Breast epithelium (tissue), 4 donors: Measurements from ENCODE around the gene CCDC73. TPM values are rescaled to one million over a fixed set of nuclear protein-coding genes. Genes with fewer than 3 reads are reported as not detected.
"Not testable (repeated sequence)": the region's sequence is repeated elsewhere in the genome, so short reads cannot be mapped to it uniquely, and the experiment has no call there.

Experiments used
- DNase-seq, 2 donors: peaks; one replicate each; pipeline ENCODE4 v3.0.0-alpha.2; 2019; ENCODE audit warnings: low spot score in 2 of 2
- H3K27ac ChIP-seq, 2 donors: fragments of 200-600 bp; sonication (generic) in 1 of 2; one replicate each; pipeline ENCODE4 v1.5.1; 2016 to 2019; ENCODE audit warnings: mild to moderate bottlenecking in 1 of 2
- H3K27me3 ChIP-seq, 2 donors: fragments of 200-600 bp; sonication (generic) in 1 of 2; one replicate each; pipeline versions ENCODE4 v1.5.1 to v1.6.0; 2017 to 2019; ENCODE audit warnings: control low read depth in 1 of 2, mild to moderate bottlenecking in 1 of 2
- H3K36me3 ChIP-seq: fragments of 200-600 bp; one replicate; pipeline ENCODE4 v1.5.1; 2019
- H3K4me1 ChIP-seq, 2 donors: fragments of 200-600 bp; sonication (generic); one replicate each; pipeline ENCODE4 v1.5.1; 2016 to 2019; ENCODE audit warnings: control low read depth in 1 of 2
- H3K4me3 ChIP-seq, 3 donors: fragments of 200-600 bp; sonication (generic); 1 replicate in 2 of 3; 2 replicates in 1 of 3; pipeline ENCODE4 v1.5.1; 2016 to 2019; ENCODE audit warnings: mild to moderate bottlenecking in 3 of 3, moderate library complexity in 2 of 3
- H3K9me3 ChIP-seq, 2 donors: fragments of 200-600 bp; sonication (generic) in 1 of 2; one replicate each; pipeline ENCODE4 v1.5.1; 2016 to 2019; ENCODE audit warnings: control low read depth in 1 of 2
- CTCF ChIP-seq, 3 donors: fragments of 450-650 bp; IDR thresholded peaks; one replicate each; pipeline ENCODE4 v1.5.1; 2016 to 2017; ENCODE audit warnings: antibody characterized with exemption in 3 of 3, mild to moderate bottlenecking in 3 of 3, moderate library complexity in 3 of 3
- POLR2A ChIP-seq: fragments of 450-650 bp; IDR thresholded peaks from one replicate; pipeline ENCODE4 v1.6.1; 2016; ENCODE audit warnings: antibody characterized with exemption, mild to moderate bottlenecking, moderate library complexity
- POLR2AphosphoS5 ChIP-seq, 3 donors: sonication (generic); formaldehyde crosslinking; IDR thresholded peaks; one replicate each; pipeline ENCODE4 v1.6.1; 2017; ENCODE audit warnings: antibody characterized with exemption in 3 of 3
- intact Hi-C: fragments of 100-400 bp; cut with DNase I; formaldehyde crosslinking; loops from one replicate; pipeline ENCODE4 v1.15.1; 2023; ENCODE audit warnings: low total_unique reads
- total RNA-seq, 3 donors: library from RNA; depleted of rRNA; stranded (reverse); fragments of >200 nt; gene quantifications; one replicate each; pipeline ENCODE4 v1.1.0, GENCODE V29; 2016

The CCDC73 gene
- total RNA-seq, 3 donors from 2014 or later, result 0.15 to 0.33 TPM; not detected in 1

GRCh38 chr11:32597921-32598320, 196.5 kb downstream of the CCDC73 start:
- TF ChIP-seq POLR2A (no peak), POLR2AphosphoS5 (IDR thresholded peaks at IDR 0.05) (no peak), CTCF (IDR thresholded peaks at IDR 0.05) (no peak)
- no peak for DNase-seq
- Histone ChIP-seq H3K27ac (no peak overlapping the region), H3K9me3 (no peaks in the 10 kb centered on the region), H3K36me3 (peaks cover 13% of the 10 kb centered on the region), H3K27me3 (no peaks in the 10 kb centered on the region), H3K4me1 (no peaks in the 10 kb centered on the region), H3K4me3 (no peak overlapping the region)
- intact Hi-C loops, result no loop called here

- H3K4me1 ChIP-seq, H3K4me3 ChIP-seq, intact Hi-C loops, H3K27ac ChIP-seq, DNase-seq, H3K9me3 ChIP-seq, H3K27me3 ChIP-seq: not testable (repeated sequence)
- H3K36me3 ChIP-seq, result peaks cover 16% of the 10 kb centered on the region
Observed at GRCh38 chr11:32596114-32596513, 198.3 kb downstream of the CCDC73 start.

- intact Hi-C loops, result no loop called here
Observed at GRCh38 chr11:32594272-32594671, 200.2 kb downstream of the CCDC73 start.

GRCh38 chr11:32586576-32587190, 207.8 kb downstream of the CCDC73 start:
- TF ChIP-seq POLR2AphosphoS5 (IDR thresholded peaks at IDR 0.05), result no peak
- Histone ChIP-seq H3K4me1 (peaks cover 0 to 9% of the 10 kb centered on the region in 2 donors), H3K36me3 (peaks cover 11% of the 10 kb centered on the region), H3K27me3 (no peaks in the 10 kb centered on the region), H3K9me3 (no peaks in the 10 kb centered on the region), H3K4me3 (no peak overlapping the region), H3K27ac (no peak overlapping the region)
- no peak for DNase-seq
- intact Hi-C loops, result no loop called here

More at GRCh38 chr11:32594272-32594671, 200.2 kb downstream of the CCDC73 start:
- Histone ChIP-seq H3K9me3 (no peaks in the 10 kb centered on the region), H3K27ac (no peak overlapping the region), H3K36me3 (peaks cover 21% of the 10 kb centered on the region), H3K4me3 (no peak overlapping the region), H3K27me3 (no peaks in the 10 kb centered on the region), H3K4me1 (no peaks in the 10 kb centered on the region)
- no peak for TF ChIP-seq POLR2AphosphoS5 (IDR thresholded peaks at IDR 0.05)
- no peak for TF ChIP-seq CTCF (IDR thresholded peaks at IDR 0.05)
- TF ChIP-seq POLR2A, result no peak
- no peak for DNase-seq

GRCh38 chr11:32584921-32585320, 209.5 kb downstream of the CCDC73 start:
- no peak for TF ChIP-seq CTCF (IDR thresholded peaks at IDR 0.05)
- no peak for TF ChIP-seq POLR2AphosphoS5 (IDR thresholded peaks at IDR 0.05)
- no peak for TF ChIP-seq POLR2A
- no peaks in the 10 kb centered on the region for H3K9me3 ChIP-seq
- peaks cover 7% of the 10 kb centered on the region for H3K36me3 ChIP-seq
- H3K27ac ChIP-seq, result no peak overlapping the region
- H3K4me3 ChIP-seq, result peak overlapping the region; percentile 68 to 94 (median 93)
- intact Hi-C loops, result no loop called here
- H3K27me3 ChIP-seq, result no peaks in the 10 kb centered on the region
- H3K4me1 ChIP-seq, result peaks cover 0 to 9% of the 10 kb centered on the region in 2 donors
- DNase-seq, result no peak

GRCh38 chr11:32583459-32584271, 210.8 kb downstream of the CCDC73 start, which contains the start of gene EIF3M:
Gene EIF3M, plus strand, starts transcription at chr11:32583831. Its CDS starts 57 bp downstream, at chr11:32583888.
- Histone ChIP-seq H3K36me3 (no peaks in the 10 kb centered on the region), H3K4me3 (peak within 1 kb of the TSS; percentile 68 to 94 (median 93)), H3K4me1 (peaks cover 0 to 9% of the 10 kb centered on the region in 2 donors), H3K9me3 (no peaks in the 10 kb centered on the region), H3K27me3 (peaks cover 0 to 2% of the 10 kb centered on the region in 2 donors), H3K27ac (peak within 1 kb of the TSS; percentile 88 to 93)
- intact Hi-C loops, result no loop called here
- peak; percentile 95 to 96 for DNase-seq
- TF ChIP-seq POLR2A (peak; percentile 35), POLR2AphosphoS5 (IDR thresholded peaks at IDR 0.05) (peak; percentile 74 to 95 (median 88)), CTCF (IDR thresholded peaks at IDR 0.05) (no peak)
